ENCODE measurements around the gene SNRPN. TPM values are rescaled to one million over a fixed set of nuclear protein-coding genes. Genes with fewer than 3 reads are reported as not detected.

Gene SNRPN
- total and polyA plus RNA-seq, 5 donors, result 337 to 403 (median 344) TPM

Other genes with a start within 250 kb of the SNRPN start
- gene SNURF, start within 50 bp of the SNRPN start, total RNA-seq, result 10 to 100 TPM; 36.3 to 80.1 (median 60.2) TPM
- 32.0 TPM for gene SNURF, start within 50 bp of the SNRPN start, polyA plus RNA-seq

All from right cardiac atrium (tissue), 5 donors.